Parathyroid adenoma (tissue), 2 donors: ENCODE results near the gene HHATL.

Experiments used
- H2AFZ ChIP-seq: fragments of 300-600 bp; sonication (generic); one replicate; pipeline ENCODE4 v1.7.0; 2017; ENCODE audit warnings: antibody characterized with exemption, mild to moderate bottlenecking
- H3K27ac ChIP-seq: fragments of 300-600 bp; sonication (generic); one replicate; pipeline ENCODE4 v1.7.0; 2017
- H3K27me3 ChIP-seq: fragments of 300-600 bp; sonication (generic); one replicate; pipeline ENCODE4 v1.7.0; 2017; ENCODE audit warnings: low read length; ENCODE audit not compliant: control insufficient read depth, insufficient read depth
- H3K36me3 ChIP-seq: fragments of 300-600 bp; sonication (generic); one replicate; pipeline ENCODE4 v1.7.0; 2017; ENCODE audit warnings: low read length; ENCODE audit not compliant: control insufficient read depth, insufficient read depth
- H3K4me1 ChIP-seq: fragments of 300-600 bp; sonication (generic); one replicate; pipeline ENCODE4 v1.7.0; 2017; ENCODE audit warnings: control low read depth
- H3K4me2 ChIP-seq: fragments of 300-600 bp; sonication (generic); one replicate; pipeline ENCODE4 v1.7.0; 2017; ENCODE audit warnings: low read length
- H3K4me3 ChIP-seq: fragments of 300-600 bp; sonication (generic); one replicate; pipeline ENCODE4 v1.7.0; 2017; ENCODE audit warnings: low read depth, low read length
- H3K79me2 ChIP-seq: fragments of 300-600 bp; sonication (generic); one replicate; pipeline ENCODE4 v1.7.0; 2017; ENCODE audit warnings: control low read depth
- H3K9ac ChIP-seq: fragments of 300-600 bp; sonication (generic); one replicate; pipeline ENCODE4 v1.7.0; 2017; ENCODE audit warnings: mild to moderate bottlenecking
- H3K9me3 ChIP-seq: fragments of 300-600 bp; sonication (generic); one replicate; pipeline ENCODE4 v1.7.0; 2017; ENCODE audit warnings: low read length; ENCODE audit not compliant: control insufficient read depth
- TF ChIP-seq, protein P1 (sequence below): fragments of 300-600 bp; sonication (generic); IDR thresholded peaks from one replicate; pipeline ENCODE4 v1.7.0; 2017; ENCODE audit warnings: antibody characterized with exemption, mild to moderate bottlenecking
- donor health status: primary hyperparathyroidism.

Gene HHATL

DNA sequence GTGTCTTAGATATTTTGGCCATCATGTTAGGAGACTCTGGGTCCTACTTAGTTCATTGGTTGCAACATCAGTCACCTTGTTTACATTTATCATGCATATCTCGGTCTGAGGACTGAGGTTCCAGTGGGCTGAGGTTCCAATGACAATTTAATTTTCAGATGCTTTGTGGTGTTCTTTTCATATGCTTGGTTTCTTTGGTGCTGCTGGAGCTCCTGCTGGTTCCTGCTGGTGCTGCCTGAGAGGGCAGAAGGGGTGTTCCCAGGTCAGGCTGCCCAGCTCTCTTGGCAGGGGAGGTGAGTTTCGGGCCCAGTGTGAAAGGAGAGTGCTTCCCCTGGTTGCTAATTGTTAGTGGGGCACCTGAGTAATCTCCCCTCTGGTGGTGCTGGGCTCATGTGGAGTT, 24.2 kb downstream of the HHATL start:
- TF ChIP-seq, protein P1, sequence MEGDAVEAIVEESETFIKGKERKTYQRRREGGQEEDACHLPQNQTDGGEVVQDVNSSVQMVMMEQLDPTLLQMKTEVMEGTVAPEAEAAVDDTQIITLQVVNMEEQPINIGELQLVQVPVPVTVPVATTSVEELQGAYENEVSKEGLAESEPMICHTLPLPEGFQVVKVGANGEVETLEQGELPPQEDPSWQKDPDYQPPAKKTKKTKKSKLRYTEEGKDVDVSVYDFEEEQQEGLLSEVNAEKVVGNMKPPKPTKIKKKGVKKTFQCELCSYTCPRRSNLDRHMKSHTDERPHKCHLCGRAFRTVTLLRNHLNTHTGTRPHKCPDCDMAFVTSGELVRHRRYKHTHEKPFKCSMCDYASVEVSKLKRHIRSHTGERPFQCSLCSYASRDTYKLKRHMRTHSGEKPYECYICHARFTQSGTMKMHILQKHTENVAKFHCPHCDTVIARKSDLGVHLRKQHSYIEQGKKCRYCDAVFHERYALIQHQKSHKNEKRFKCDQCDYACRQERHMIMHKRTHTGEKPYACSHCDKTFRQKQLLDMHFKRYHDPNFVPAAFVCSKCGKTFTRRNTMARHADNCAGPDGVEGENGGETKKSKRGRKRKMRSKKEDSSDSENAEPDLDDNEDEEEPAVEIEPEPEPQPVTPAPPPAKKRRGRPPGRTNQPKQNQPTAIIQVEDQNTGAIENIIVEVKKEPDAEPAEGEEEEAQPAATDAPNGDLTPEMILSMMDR = no peak
- no peak overlapping the region for H3K9ac ChIP-seq
- H3K9me3 ChIP-seq = no peaks in the 10 kb centered on the region

DNA sequence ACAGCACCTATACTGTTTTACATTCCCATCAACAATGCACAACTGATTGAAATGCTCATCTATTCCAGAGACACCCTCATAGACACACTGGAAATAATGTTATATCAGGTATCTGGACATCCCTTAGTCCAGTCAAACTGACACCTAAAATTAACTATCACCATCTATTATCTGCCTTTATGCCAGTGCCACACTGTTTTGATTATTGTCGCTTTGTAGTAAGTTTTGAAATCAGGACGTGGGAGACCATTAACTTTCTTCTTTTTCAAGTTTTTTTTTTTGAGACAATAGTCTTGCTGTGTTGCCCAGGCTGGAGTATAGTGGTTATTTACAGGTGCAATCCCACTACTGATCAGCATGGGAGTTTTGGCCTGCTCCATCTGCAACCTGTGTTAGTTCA, 26.7 kb downstream of the HHATL start:
- H2AFZ ChIP-seq = no peak overlapping the region
- no peaks in the 10 kb centered on the region for H3K27me3 ChIP-seq
- H3K79me2 ChIP-seq = no peaks in the 10 kb centered on the region
- no peak overlapping the region for H3K4me2 ChIP-seq
- no peaks in the 10 kb centered on the region for H3K36me3 ChIP-seq
- H3K9me3 ChIP-seq = no peaks in the 10 kb centered on the region
- H3K4me1 ChIP-seq = no peaks in the 10 kb centered on the region
- no peak overlapping the region for H3K4me3 ChIP-seq
- TF ChIP-seq, protein P1 = no peak
- no peak overlapping the region for H3K9ac ChIP-seq
- no peak overlapping the region for H3K27ac ChIP-seq

More for the DNA sequence above, 24.2 kb downstream of the HHATL start:
- H3K4me2 ChIP-seq = no peak overlapping the region
- H3K79me2 ChIP-seq = no peaks in the 10 kb centered on the region
- H3K27ac ChIP-seq = no peak overlapping the region
- H2AFZ ChIP-seq = no peak overlapping the region
- H3K4me1 ChIP-seq = no peaks in the 10 kb centered on the region
- no peak overlapping the region for H3K4me3 ChIP-seq
- H3K27me3 ChIP-seq = no peaks in the 10 kb centered on the region
- no peaks in the 10 kb centered on the region for H3K36me3 ChIP-seq

DNA sequence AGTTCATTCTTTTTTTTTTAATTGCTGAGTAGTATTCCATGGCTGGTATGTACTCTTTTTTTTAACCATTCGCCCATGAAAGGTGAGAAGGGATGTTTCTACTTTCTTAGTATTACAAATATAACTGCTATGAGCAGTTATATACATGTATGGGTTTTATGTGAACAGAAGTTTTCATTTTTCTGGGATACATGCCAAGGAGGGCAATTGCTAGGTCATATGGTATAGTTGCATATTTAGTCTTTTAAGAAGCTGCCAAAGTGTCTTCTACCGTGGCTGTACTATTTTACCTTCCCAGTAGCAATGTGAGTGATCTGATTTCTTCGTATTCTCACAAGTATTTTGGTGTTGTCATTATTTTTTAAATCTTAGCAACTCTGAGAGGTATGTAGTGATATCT, 28.5 kb downstream of the HHATL start:
- Histone ChIP-seq H3K27me3 (no peaks in the 10 kb centered on the region), H3K9me3 (no peaks in the 10 kb centered on the region), H3K4me3 (no peak overlapping the region)

DNA sequence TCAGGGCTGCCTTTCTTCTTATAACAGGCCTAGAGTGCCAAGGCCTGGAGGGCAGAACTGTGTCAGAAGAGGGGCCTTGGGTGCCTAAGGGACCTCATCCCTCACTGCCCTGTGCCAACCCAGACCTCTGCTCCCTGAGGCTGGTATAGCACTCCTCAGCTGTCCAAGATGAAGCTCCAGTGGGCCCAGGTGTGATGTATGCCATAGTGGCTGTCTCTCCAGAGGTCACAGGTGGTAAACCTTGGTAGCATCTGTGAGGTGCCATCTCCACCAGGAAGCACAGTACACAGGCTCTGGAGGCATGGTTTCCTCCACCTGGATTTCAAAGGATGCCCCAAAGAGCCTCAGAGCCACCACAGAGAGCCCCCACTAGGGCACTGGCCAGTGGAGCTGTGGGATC, 29.5 kb downstream of the HHATL start:
- Histone ChIP-seq H3K9me3 (no peaks in the 10 kb centered on the region), H3K79me2 (no peaks in the 10 kb centered on the region), H3K4me3 (no peak overlapping the region), H3K27me3 (no peaks in the 10 kb centered on the region), H3K4me1 (peaks cover 8% of the 10 kb centered on the region), H3K4me2 (no peak overlapping the region), H2AFZ (no peak overlapping the region), H3K36me3 (no peaks in the 10 kb centered on the region), H3K27ac (no peak overlapping the region), H3K9ac (no peak overlapping the region)
- TF ChIP-seq, protein P1 = no peak

More for the DNA sequence above, 28.5 kb downstream of the HHATL start:
- Histone ChIP-seq H3K27ac (no peak overlapping the region), H3K79me2 (no peaks in the 10 kb centered on the region), H3K4me1 (no peaks in the 10 kb centered on the region), H2AFZ (no peak overlapping the region), H3K9ac (no peak overlapping the region), H3K4me2 (no peak overlapping the region), H3K36me3 (no peaks in the 10 kb centered on the region)
- TF ChIP-seq, protein P1 = no peak

DNA sequence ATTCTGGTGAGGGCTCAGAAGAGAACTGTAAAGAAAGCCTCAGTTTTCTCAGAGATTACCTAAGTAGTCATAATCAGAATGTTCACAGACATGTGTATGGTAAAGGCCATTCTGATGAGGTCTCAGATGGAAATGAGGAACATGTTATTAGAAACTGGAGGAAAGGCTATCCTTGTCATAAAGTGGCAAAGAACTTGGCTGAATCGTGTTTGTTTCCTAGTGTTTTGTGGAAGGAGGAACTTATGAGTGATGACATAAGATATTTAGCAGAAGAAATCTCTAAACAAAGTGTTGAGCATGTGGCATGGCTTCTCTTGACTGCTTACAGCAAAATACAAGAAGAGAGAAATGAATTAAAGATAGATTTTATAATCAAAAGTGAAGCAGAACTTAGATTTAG, 30.1 kb downstream of the HHATL start:
- Histone ChIP-seq H3K9ac (no peak overlapping the region), H3K4me3 (no peak overlapping the region), H3K27ac (no peak overlapping the region), H3K27me3 (no peaks in the 10 kb centered on the region), H3K4me2 (no peak overlapping the region), H3K36me3 (no peaks in the 10 kb centered on the region), H3K4me1 (peaks cover 11% of the 10 kb centered on the region), H3K9me3 (no peaks in the 10 kb centered on the region), H2AFZ (no peak overlapping the region), H3K79me2 (no peaks in the 10 kb centered on the region)
- TF ChIP-seq, protein P1 = no peak
